ENCODE results near the gene MAPKAP1. TPM values are rescaled to one million over a fixed set of nuclear protein-coding genes. Genes with fewer than 3 reads are reported as not detected.

MAPKAP1 gene
- total RNA-seq, 2 experiments from 2014 or later = 47.2 to 48.0 TPM

DNA sequence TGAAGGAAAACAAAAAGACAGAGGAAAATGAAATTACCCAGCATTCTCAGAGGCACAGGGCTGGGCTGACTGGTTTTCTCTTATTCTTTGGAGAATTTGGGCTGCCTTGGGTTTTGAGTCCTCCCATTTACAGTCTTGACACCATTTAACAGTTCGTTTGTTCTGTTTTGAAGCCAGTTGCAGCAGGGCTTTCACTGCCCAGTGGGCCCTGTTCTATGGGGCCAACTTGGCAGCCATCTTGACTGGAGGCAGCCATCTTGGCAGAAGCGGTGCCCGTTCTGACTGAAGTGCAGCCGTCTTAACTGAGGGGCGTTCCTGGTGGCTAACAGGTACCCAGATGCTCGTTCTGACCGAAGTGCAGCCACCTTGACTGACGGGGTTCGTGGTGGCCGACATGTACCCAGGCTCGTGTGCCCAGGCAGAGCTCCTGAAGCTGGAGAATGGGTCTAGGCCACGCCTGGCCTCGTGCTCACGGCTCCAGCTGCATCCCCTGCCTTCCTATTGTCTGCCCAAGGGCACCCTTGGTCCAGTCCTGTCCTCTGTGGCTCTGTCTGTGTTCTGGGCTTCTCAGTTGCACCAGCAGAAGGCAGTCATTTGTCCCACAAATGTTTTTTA is 281.0 kb downstream of the MAPKAP1 start:
- no peak overlapping the region for H3K27ac Mint-ChIP-seq
- no peaks in the 10 kb centered on the region for H3K4me1 Mint-ChIP-seq
- no peaks in the 10 kb centered on the region for H3K36me3 Mint-ChIP-seq (ENCODE audit: low read depth)
- no peaks in the 10 kb centered on the region for H3K27me3 Mint-ChIP-seq
- ChIA-PET CTCF (interaction anchor here (0.7 to 1.1 kb wide), 2 partner anchors 12 to 573 kb away, joined by 3 to 4 read pairs; partner anchors contain the start of gene WDR38), POLR2A (no interaction called here)
- no peak for DNase-seq
- no peak overlapping the region for H3K4me3 Mint-ChIP-seq
- H3K9me3 Mint-ChIP-seq = no peaks in the 10 kb centered on the region

DNA sequence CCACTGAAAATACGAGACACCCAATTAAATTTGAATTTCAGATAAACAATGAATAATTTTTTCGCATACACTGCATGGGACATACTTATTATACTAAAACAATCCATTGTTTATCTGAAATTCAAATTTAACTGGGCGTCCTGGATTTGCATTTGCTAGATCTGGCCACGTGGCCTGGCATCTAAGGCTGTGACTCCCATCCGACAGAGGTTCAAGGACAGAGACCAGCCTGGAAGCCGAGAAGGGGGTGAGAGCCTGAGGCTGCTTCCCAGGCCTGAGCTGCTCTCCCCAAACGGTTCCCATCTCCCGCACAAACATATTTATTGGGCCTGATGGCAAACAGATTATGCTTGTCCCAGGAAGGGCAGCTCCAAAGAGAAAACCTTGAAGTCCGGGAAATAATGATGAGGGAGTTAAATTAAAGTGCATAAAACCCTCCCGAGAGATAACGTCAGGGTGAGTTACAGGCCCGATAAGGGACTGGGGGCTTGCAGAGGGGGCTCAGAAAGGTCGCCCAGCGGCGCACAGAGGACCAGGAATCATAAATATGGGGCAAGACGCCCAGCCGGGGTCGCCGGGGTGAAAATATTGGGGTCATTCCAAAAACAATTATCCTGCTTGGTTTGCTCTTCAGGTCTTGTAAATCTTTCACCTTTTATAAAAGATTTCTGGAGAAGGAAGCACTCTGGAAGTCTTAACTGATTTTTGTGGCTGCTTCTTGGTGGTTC is 281.7 kb downstream of the MAPKAP1 start:
- Mint-ChIP-seq H3K27ac (no peak overlapping the region), H3K4me1 (no peaks in the 10 kb centered on the region), H3K27me3 (peaks cover 1% of the 10 kb centered on the region), H3K4me3 (no peak overlapping the region), H3K36me3 (ENCODE audit: low read depth) (no peaks in the 10 kb centered on the region), H3K9me3 (no peaks in the 10 kb centered on the region)
- no peak for DNase-seq
- POLR2A ChIA-PET = no interaction called here
- CTCF ChIA-PET = interaction anchor here (1.1 kb wide), 1 partner anchor 572 kb away, joined by 3 read pairs; the partner anchor contains the start of gene WDR38

DNA sequence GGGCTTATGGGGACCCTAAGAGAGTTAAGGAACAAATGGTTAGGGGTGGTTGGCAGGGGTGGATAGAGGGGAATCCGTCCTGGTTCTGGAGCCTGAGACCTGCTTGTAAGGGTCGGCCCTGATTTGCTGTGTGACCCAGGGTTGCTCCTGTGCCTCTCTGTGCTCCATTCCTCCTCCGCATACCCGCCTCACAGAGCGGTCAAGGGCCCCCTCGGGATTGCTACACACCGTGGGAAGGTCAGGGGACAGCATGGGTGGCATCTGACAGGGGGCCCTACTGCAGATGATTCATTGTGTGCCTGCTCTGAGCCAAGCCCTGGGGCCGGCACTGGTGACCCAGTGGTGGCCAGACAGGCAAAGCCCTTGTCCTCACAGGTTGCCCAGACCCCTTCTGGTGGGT is 283.0 kb downstream of the MAPKAP1 start:
- no peak overlapping the region for H3K4me3 Mint-ChIP-seq
- no peaks in the 10 kb centered on the region for H3K9me3 Mint-ChIP-seq
- DNase-seq = no peak
- H3K27me3 Mint-ChIP-seq = peaks cover 2% of the 10 kb centered on the region
- ChIA-PET CTCF (interaction anchor here (1.9 kb wide), 1 partner anchor 16 kb away, joined by 7 read pairs; no protein-coding TSS in a partner anchor), POLR2A (no interaction called here)
- no peaks in the 10 kb centered on the region for H3K36me3 Mint-ChIP-seq (ENCODE audit: low read depth)
- H3K4me1 Mint-ChIP-seq = no peaks in the 10 kb centered on the region
- H3K27ac Mint-ChIP-seq = no peak overlapping the region

DNA sequence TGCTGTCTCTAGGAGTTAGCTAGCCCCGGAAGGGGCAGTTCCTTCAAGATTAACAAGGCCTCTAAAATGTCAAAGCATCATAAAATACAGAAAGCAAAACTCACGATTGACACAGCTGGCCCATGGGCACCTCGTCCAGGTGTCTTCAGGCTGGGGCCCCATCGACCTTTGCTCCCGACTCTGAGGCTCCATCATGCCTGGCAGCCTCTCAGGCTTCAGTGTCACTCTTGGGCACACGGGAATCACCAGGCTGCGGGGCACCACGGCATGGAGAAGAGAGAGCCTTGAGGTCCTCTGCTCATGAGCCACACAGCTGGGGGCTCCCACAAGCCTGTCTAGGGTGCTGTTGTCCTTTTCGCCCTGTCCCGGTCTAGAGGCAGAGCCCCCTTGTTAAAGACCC is 284.2 kb downstream of the MAPKAP1 start:
- Mint-ChIP-seq H3K36me3 (ENCODE audit: low read depth) (no peaks in the 10 kb centered on the region), H3K9me3 (no peaks in the 10 kb centered on the region), H3K4me3 (no peak overlapping the region), H3K4me1 (no peaks in the 10 kb centered on the region), H3K27me3 (peaks cover 2% of the 10 kb centered on the region), H3K27ac (no peak overlapping the region)
- no peak for DNase-seq
- CTCF ChIA-PET = interaction anchor here (1.9 kb wide), 1 partner anchor 15 kb away, joined by 7 read pairs; no protein-coding TSS in a partner anchor
- POLR2A ChIA-PET = no interaction called here

DNA sequence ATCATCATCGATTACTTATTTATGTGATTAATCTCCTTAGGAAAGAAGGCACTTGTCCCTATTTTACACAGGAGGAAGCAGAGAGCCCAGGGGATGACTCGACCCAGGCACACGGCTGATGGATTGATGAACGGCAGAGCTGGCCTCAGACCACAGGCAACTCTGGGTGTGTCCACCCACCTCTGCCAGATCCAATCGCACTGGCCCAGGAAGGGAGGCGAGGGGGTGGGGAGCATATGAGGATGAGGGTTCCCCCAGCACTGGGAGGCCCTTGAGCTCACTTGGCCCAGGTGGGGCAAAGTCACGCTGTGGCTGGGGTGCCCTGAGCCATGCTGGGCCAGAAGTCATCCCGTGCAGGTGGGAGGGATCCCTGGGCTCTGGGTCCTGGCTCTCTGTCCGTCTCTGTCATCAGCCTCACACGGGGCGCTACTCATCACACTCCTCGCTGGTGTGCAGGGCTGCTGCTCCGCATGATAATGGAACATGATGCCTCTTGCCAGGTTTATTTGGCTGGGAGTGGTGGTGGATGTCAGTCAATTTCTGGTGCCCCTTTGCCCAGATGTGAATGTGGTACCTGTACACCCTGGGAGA is 285.3 kb downstream of the MAPKAP1 start:
- POLR2A ChIA-PET = no interaction called here
- Mint-ChIP-seq H3K27me3 (peaks cover 2% of the 10 kb centered on the region), H3K27ac (no peak overlapping the region), H3K9me3 (no peaks in the 10 kb centered on the region), H3K4me3 (no peak overlapping the region), H3K4me1 (no peaks in the 10 kb centered on the region), H3K36me3 (ENCODE audit: low read depth) (no peaks in the 10 kb centered on the region)
- CTCF ChIA-PET = interaction anchor here (1.9 kb wide), 1 partner anchor 14 kb away, joined by 7 read pairs; no protein-coding TSS in a partner anchor
- no peak for DNase-seq

DNA sequence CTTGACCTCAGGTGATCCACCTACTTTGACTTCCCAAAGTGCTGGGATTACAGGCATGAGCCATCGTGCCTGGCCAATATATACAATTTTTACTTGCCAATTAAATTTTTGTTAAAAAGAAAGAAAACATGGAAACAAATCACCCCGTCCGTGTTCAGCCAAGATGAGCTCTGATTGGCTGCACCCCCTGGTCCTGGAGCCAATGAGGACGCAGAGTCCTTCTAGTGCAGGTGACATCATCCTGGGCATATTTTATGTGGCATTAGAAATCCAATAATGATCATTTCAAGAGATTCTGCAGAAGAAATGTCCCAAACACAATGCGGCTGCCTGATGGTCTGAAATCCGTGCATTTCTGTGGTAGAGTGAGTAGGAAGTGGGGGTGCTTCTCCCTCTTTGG is 285.8 kb downstream of the MAPKAP1 start:
- no peaks in the 10 kb centered on the region for H3K9me3 Mint-ChIP-seq
- no peaks in the 10 kb centered on the region for H3K36me3 Mint-ChIP-seq (ENCODE audit: low read depth)
- ChIA-PET CTCF (interaction anchor here (0.7 kb wide), 1 partner anchor 709 kb away, joined by 3 read pairs; no protein-coding TSS in a partner anchor), POLR2A (no interaction called here)
- peaks cover 2% of the 10 kb centered on the region for H3K27me3 Mint-ChIP-seq
- no peak overlapping the region for H3K4me3 Mint-ChIP-seq
- H3K27ac Mint-ChIP-seq = no peak overlapping the region
- no peaks in the 10 kb centered on the region for H3K4me1 Mint-ChIP-seq
- DNase-seq = no peak

DNA sequence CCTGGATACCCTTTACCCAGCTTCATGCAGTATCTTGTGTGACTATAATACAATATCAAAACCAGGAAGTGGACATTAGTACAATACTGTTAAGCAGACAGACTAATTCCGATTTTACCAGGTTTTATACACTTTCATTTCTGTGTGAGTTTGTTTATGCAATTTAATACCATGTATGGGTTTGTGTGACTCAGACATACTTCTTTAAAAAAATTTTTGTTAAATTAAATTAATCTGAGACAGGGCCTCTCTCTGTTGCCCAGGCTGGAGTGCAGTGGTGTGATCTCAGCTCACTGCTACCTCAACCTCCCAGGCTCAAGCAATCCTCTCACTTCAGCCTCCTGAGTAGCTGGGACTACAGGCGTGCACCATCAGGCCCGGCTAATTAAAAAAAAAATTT is 288.6 kb downstream of the MAPKAP1 start:
- no peak overlapping the region for H3K27ac Mint-ChIP-seq
- no peaks in the 10 kb centered on the region for H3K4me1 Mint-ChIP-seq
- DNase-seq = no peak
- H3K4me3 Mint-ChIP-seq = no peak overlapping the region
- ChIA-PET POLR2A (no interaction called here), CTCF (no interaction called here)
- no peaks in the 10 kb centered on the region for H3K9me3 Mint-ChIP-seq
- H3K36me3 Mint-ChIP-seq (ENCODE audit: low read depth) = no peaks in the 10 kb centered on the region
- peaks cover 2% of the 10 kb centered on the region for H3K27me3 Mint-ChIP-seq

DNA sequence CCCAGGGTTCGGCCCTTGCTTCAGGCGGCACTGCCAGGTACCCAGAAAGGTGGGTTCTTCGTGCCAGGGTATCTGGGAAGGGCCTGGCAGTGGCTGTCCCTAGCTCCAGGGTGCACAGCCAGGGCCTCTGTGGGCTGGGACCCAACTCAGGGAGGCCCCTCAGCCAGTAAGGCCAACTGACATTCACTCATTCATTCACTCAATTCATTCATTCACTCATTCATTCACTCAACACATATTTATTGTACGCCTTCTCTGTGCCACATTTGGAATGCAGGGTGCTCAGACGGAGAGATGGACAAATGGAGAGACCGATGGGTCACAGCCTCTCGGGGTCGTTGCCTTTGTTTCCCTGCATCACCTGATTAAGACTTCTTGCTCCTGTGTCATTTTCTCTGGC is 290.5 kb downstream of the MAPKAP1 start:
- POLR2A ChIA-PET = no interaction called here
- Mint-ChIP-seq H3K9me3 (no peaks in the 10 kb centered on the region), H3K4me1 (no peaks in the 10 kb centered on the region), H3K36me3 (ENCODE audit: low read depth) (no peaks in the 10 kb centered on the region), H3K27me3 (peaks cover 2% of the 10 kb centered on the region), H3K27ac (no peak overlapping the region), H3K4me3 (no peak overlapping the region)
- no peak for DNase-seq
- CTCF ChIA-PET = no interaction called here

DNA sequence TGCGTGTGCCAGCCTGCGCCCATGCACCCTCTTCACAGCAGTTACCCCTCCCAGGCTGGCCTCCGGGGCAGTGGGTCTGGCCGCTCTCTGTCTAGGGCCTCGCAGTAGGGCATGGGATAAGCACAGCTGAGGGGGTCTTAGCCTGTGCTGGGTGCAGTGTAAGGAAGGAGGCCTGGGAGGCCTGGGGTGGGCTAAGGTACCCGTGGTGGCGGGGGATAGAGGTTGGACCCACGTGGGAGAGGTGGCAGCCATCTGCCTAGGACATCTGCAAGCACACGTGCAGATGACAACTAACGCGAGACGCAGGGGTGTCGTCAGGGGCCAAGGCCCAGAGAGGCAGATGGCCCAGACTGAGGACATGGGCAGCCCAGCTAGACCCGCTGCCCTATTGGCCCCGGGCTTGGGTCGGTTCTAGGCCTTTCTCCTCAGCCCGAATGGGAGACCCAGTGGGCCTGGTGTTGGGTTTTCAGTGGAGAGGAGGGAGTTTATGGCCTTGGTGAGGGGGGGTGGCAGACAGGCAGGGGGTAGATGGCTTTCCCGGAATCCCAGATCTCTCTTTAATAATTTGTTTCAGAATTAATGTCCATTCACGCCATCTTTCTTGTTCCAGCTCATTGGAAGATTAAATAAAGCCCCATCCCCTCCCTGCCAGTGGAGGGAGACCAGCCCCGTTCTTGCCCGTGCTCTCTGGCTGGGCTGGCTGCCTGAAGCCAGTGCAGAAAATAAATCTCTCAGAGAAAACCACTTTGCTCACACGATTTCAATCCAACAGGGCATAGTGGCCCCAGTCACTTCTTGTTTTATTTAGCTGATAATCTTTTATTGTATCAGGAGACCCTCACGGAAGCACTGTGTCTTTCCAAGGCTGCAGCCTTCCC is 291.2 kb downstream of the MAPKAP1 start:
- no peaks in the 10 kb centered on the region for H3K9me3 Mint-ChIP-seq
- no peaks in the 10 kb centered on the region for H3K4me1 Mint-ChIP-seq
- peaks cover 2% of the 10 kb centered on the region for H3K27me3 Mint-ChIP-seq

DNA sequence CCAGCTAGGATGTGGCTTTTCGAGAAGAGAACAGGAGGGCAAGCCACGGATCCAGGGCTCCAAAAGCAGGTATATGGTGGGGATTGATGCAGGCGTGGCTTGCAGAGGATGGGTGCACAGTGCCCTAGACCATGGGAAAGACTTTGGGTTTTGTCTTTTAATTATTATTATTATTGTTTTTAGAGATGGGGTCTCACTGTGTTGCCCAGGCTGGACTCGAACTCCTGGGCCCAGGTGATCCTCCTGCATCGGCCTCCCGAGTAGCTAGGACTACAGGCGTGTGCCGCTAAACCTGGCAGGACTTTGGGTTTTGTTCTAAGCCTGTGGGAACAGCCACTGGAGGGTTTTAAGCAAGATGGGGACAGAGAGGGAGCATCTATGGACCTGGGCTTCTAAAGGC is 293.4 kb downstream of the MAPKAP1 start:
- POLR2A ChIA-PET = interaction anchor here (0.5 kb wide), 1 partner anchor 412 kb away, joined by 3 read pairs; no protein-coding TSS in a partner anchor
- Mint-ChIP-seq H3K4me3 (no peak overlapping the region), H3K36me3 (ENCODE audit: low read depth) (no peaks in the 10 kb centered on the region), H3K9me3 (no peaks in the 10 kb centered on the region), H3K4me1 (peaks cover 9% of the 10 kb centered on the region), H3K27me3 (peaks cover 11% of the 10 kb centered on the region), H3K27ac (no peak overlapping the region)
- CTCF ChIA-PET = interaction anchor here (0.7 kb wide), 1 partner anchor 14 kb away, joined by 3 read pairs; no protein-coding TSS in a partner anchor
- DNase-seq = no peak

More for the DNA sequence above, 291.2 kb downstream of the MAPKAP1 start:
- POLR2A ChIA-PET = no interaction called here
- no peak for DNase-seq
- H3K4me3 Mint-ChIP-seq = no peak overlapping the region
- CTCF ChIA-PET = no interaction called here
- no peak overlapping the region for H3K27ac Mint-ChIP-seq
- H3K36me3 Mint-ChIP-seq (ENCODE audit: low read depth) = no peaks in the 10 kb centered on the region

DNA sequence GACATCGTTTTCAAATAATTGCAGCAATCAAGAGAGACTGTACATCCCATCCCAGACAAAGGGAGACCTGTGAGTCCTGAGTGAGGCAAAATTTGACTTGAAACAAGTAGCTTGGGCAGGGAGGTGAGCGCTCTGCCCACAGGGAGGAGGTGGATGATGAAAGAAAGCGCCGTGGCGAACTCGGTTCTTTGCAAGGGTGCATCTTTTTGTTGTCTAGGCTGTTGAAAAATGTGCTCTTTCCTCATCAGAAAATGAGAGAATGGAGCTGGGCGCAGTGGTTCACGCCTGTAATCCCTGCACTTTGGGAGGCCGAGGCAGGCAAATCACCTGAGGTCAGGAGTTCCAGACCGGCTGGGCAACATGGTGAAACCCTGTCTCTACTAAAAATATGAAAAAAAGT is 294.8 kb downstream of the MAPKAP1 start:
- ChIA-PET CTCF (interaction anchor here (0.5 kb wide), 1 partner anchor 477 kb away, joined by 4 read pairs; no protein-coding TSS in a partner anchor), POLR2A (no interaction called here)
- Mint-ChIP-seq H3K4me1 (peaks cover 14% of the 10 kb centered on the region), H3K9me3 (no peaks in the 10 kb centered on the region), H3K27me3 (peaks cover 15% of the 10 kb centered on the region), H3K4me3 (no peak overlapping the region), H3K36me3 (ENCODE audit: low read depth) (no peaks in the 10 kb centered on the region), H3K27ac (no peak overlapping the region)
- DNase-seq = no peak

DNA sequence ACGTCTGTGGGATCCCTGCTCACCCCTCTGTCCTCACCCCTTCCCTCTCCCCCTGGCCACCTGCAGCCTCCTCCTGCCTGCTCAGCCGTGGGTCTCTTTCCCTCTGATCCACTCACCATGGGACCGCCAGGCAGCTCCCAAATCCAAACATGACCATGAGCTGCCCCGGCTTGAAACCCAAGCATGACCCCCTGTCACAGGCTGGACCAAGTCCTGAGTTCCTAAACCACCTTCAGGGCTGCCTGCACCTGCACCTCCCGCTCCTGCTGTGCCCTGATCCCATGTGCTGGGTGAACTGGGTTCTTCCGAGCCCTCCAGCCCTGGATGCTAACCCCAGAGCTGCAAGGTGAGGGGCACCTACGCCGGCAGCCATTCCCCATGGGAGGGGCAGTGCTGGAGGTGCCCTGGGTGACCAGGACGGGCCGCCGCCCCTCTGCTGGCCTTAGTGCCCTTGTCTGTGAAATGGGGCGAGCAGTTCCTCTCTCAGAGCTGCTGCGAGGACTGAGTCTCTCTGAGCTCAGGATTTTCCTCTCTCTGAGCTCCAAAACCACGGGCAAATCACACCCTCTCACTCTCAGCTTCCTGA is 295.7 kb downstream of the MAPKAP1 start:
- CTCF ChIA-PET = interaction anchor here (0.5 to 0.6 kb wide), 2 partner anchors 161 to 476 kb away, joined by 4 read pairs; no protein-coding TSS in a partner anchor

More for the DNA sequence above, 295.7 kb downstream of the MAPKAP1 start:
- DNase-seq = no peak
- H3K36me3 Mint-ChIP-seq (ENCODE audit: low read depth) = no peaks in the 10 kb centered on the region
- no peaks in the 10 kb centered on the region for H3K9me3 Mint-ChIP-seq
- POLR2A ChIA-PET = no interaction called here
- peaks cover 14% of the 10 kb centered on the region for H3K4me1 Mint-ChIP-seq
- peaks cover 15% of the 10 kb centered on the region for H3K27me3 Mint-ChIP-seq
- H3K4me3 Mint-ChIP-seq = no peak overlapping the region
- no peak overlapping the region for H3K27ac Mint-ChIP-seq

All from activated CD4-positive, alpha-beta memory T cell treated with anti-CD3 and anti-CD28 coated beads, Interleukin-2, amount 10 ng/mL, durations not matched to agents 7 days and 5 days (primary cell).